ENCODE data around the gene POMT1.

DNA sequence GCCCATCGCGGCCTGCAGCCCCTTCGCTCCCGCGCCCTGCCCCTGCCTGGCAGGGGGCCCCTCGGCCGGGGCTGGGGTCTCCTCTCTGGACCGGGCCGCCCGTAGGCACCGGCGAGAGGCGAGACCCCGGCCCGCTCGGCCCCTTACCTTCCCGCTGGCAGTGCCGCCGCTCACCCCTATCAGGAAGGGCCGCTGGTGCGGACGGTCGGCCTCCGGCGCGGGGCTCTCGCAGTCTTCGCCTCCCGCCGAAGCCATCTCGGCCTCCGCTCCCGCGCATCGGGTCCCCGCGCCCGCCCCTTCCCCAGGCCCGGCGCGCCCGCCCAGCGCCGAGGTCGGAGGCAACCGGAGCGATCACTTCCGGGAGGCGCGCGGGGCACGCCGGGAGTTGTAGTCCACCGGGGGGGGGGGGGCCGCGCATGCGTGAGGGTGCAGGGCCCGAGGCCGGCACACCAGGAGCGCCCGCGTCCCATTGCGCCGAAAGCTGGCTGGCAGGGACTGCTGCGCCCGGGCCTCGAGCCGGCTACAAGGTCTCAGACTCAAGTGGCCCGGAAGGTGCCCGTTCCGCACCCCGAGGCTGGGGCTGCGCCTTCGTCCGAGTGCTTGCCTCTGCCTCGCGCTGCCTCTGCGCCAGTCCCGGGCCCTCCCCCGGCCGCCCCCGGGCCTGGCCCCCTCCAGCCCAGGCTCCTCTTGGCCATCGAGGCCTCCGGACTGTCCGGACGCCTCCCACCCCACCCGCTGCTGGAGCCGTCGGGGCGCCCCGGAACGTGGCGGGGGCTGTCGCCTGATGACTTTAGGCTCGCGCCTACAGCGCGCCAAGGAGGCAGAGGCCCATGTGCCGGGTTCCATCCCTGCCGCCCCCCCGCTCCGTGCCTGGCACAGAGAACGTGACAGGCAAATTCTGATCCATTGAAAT is 28.5 kb downstream of the POMT1 start, which contains the start of gene UCK1:
- TF ChIP-seq, protein P1, sequence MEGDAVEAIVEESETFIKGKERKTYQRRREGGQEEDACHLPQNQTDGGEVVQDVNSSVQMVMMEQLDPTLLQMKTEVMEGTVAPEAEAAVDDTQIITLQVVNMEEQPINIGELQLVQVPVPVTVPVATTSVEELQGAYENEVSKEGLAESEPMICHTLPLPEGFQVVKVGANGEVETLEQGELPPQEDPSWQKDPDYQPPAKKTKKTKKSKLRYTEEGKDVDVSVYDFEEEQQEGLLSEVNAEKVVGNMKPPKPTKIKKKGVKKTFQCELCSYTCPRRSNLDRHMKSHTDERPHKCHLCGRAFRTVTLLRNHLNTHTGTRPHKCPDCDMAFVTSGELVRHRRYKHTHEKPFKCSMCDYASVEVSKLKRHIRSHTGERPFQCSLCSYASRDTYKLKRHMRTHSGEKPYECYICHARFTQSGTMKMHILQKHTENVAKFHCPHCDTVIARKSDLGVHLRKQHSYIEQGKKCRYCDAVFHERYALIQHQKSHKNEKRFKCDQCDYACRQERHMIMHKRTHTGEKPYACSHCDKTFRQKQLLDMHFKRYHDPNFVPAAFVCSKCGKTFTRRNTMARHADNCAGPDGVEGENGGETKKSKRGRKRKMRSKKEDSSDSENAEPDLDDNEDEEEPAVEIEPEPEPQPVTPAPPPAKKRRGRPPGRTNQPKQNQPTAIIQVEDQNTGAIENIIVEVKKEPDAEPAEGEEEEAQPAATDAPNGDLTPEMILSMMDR (IDR thresholded peaks at IDR 0.05; ENCODE audit: low read length) = no peak
- no peak for TF ChIP-seq EZH2 (optimal IDR thresholded peaks at IDR 0.05; ENCODE audit: low read depth, low read length)
- no peak for TF ChIP-seq EZH2phosphoT487 (IDR thresholded peaks at IDR 0.05; ENCODE audit: low read length)
